GM12892 (cell line): Measurements from ENCODE around the gene ZFYVE21.

Source experiments
- POLR2A ChIP-seq: IDR thresholded peaks from 2 replicates; pipeline ENCODE4 v1.6.1; 2011; ENCODE audit warnings: low read depth, low read length, control low read depth
- POLR2AphosphoS5 ChIP-seq: IDR thresholded peaks from 2 replicates; pipeline ENCODE4 v1.6.1; 2011; ENCODE audit warnings: low read depth, low read length, control low read depth
- TAF1 ChIP-seq: IDR thresholded peaks from 2 replicates; pipeline ENCODE4 v1.6.1; 2011; ENCODE audit warnings: low read depth, mild to moderate bottlenecking, control low read depth, low read length, borderline replicate concordance

- no peak for TF ChIP-seq POLR2A
- no peak for TF ChIP-seq POLR2AphosphoS5
- no peak for TF ChIP-seq TAF1
Measured at GRCh38 chr14:103709814-103710213, 5.8 kb upstream of the ZFYVE21 start.
